ENCODE data around the gene ZNF667.
A peak's percentile ranks its signal among the peaks of the same experiment; 100 is the strongest.

The ZNF667 gene

GRCh38 chr19:56476651-56477428, at the start of gene ZNF667:
Gene ZNF667 (minus strand): TSS chr19:56477345. CDS start chr19:56462370, 14,975 bp downstream.
- Mint-ChIP-seq H3K4me3 (no peak within 1 kb of the TSS), H3K27me3 (ENCODE audit: low read depth, poor library complexity) (peaks cover 4% of the 10 kb centered on the region), H3K36me3 (ENCODE audit: low read depth) (no peaks in the 10 kb centered on the region), H3K27ac (no peak within 1 kb of the TSS), H3K4me1 (no peaks in the 10 kb centered on the region), H3K9me3 (peaks cover 91% of the 10 kb centered on the region)
- TF ChIP-seq, protein P1, sequence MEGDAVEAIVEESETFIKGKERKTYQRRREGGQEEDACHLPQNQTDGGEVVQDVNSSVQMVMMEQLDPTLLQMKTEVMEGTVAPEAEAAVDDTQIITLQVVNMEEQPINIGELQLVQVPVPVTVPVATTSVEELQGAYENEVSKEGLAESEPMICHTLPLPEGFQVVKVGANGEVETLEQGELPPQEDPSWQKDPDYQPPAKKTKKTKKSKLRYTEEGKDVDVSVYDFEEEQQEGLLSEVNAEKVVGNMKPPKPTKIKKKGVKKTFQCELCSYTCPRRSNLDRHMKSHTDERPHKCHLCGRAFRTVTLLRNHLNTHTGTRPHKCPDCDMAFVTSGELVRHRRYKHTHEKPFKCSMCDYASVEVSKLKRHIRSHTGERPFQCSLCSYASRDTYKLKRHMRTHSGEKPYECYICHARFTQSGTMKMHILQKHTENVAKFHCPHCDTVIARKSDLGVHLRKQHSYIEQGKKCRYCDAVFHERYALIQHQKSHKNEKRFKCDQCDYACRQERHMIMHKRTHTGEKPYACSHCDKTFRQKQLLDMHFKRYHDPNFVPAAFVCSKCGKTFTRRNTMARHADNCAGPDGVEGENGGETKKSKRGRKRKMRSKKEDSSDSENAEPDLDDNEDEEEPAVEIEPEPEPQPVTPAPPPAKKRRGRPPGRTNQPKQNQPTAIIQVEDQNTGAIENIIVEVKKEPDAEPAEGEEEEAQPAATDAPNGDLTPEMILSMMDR (IDR thresholded peaks at IDR 0.05), result no peak
- no peak for DNase-seq

- Mint-ChIP-seq H3K36me3 (ENCODE audit: low read depth) (peaks cover 5% of the 10 kb centered on the region), H3K9me3 (peaks cover 95% of the 10 kb centered on the region), H3K4me3 (no peak overlapping the region), H3K27ac (no peak overlapping the region), H3K4me1 (no peaks in the 10 kb centered on the region), H3K27me3 (ENCODE audit: low read depth, poor library complexity) (peaks cover 4% of the 10 kb centered on the region)
- DNase-seq, result no peak
- TF ChIP-seq, protein P1 (IDR thresholded peaks at IDR 0.05), result no peak
Measured at GRCh38 chr19:56525214-56525860, 48.2 kb upstream of the ZNF667 start.

- peaks cover 32% of the 10 kb centered on the region for H3K9me3 Mint-ChIP-seq
- H3K36me3 Mint-ChIP-seq (ENCODE audit: low read depth), result no peaks in the 10 kb centered on the region
- no peak overlapping the region for H3K4me3 Mint-ChIP-seq
- H3K4me1 Mint-ChIP-seq, result no peaks in the 10 kb centered on the region
- TF ChIP-seq, protein P1 (IDR thresholded peaks at IDR 0.05), result no peak
- no peak overlapping the region for H3K27ac Mint-ChIP-seq
- no peaks in the 10 kb centered on the region for H3K27me3 Mint-ChIP-seq (ENCODE audit: low read depth, poor library complexity)
- DNase-seq, result no peak
Measured at GRCh38 chr19:56508290-56508778, 31.2 kb upstream of the ZNF667 start.

DNA sequence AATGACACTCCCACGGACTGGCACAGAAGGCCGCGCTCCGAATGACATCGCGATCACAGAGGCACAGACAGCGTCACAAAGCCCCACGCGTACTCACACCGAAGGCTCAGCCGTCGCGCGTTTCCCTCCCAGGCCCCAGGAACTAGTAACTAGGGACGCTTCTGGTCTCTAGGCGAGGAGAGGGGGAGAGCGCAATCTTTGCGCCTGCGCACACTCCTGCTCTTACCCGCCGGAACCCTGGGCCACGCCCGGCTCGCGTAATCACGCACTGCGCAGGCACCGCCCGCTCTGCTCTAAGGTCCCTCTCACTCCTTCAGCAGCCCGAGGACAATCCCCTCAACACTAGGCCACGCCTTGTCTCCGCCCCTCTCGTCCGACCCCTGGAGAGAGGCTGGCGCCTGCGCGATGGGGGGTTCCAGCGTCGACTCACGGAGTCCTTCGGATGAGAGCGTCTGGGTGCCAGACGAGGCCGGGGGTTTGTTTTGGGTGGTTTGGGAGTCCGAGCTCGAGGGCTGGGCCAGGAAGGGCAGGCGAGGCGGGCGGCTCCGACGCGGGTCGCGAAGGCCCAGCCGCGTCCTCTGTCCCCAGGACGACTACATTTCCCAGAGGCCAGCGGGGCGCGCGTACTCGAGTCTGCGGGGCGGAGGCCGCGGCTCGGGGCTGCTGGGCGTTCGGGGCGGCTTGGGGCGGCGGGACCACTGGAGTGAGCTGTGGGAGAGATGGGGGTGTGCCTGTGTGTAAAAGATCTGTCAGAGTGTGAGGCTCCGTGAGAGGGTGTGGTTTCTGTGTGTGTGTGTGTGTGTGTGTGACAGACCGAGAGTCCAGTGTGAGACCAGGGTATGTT, 30.5 kb upstream of the ZNF667 start, which contains the start of gene ZNF471:
Gene ZNF471 (plus strand): TSS at position 410 of the 844 bp plus-strand sequence. CDS start 3,717 bp downstream, outside the sequence.
- TF ChIP-seq, protein P1 (IDR thresholded peaks at IDR 0.05), result no peak
- Mint-ChIP-seq H3K27ac (no peak within 1 kb of the TSS), H3K9me3 (peaks cover 32% of the 10 kb centered on the region), H3K27me3 (ENCODE audit: low read depth, poor library complexity) (no peaks in the 10 kb centered on the region), H3K4me3 (no peak within 1 kb of the TSS), H3K36me3 (ENCODE audit: low read depth) (no peaks in the 10 kb centered on the region), H3K4me1 (no peaks in the 10 kb centered on the region)
- DNase-seq, result peak; percentile 15

- DNase-seq, result no peak
- no peaks in the 10 kb centered on the region for H3K4me1 Mint-ChIP-seq
- H3K36me3 Mint-ChIP-seq (ENCODE audit: low read depth), result no peaks in the 10 kb centered on the region
- TF ChIP-seq, protein P1 (IDR thresholded peaks at IDR 0.05), result no peak
- peaks cover 54% of the 10 kb centered on the region for H3K9me3 Mint-ChIP-seq
- H3K4me3 Mint-ChIP-seq, result no peak overlapping the region
- no peak overlapping the region for H3K27ac Mint-ChIP-seq
- H3K27me3 Mint-ChIP-seq (ENCODE audit: low read depth, poor library complexity), result no peaks in the 10 kb centered on the region
Measured at GRCh38 chr19:56504581-56504980, 27.4 kb upstream of the ZNF667 start.

Measured in nephron progenitor cell (in vitro differentiated cells).